GM12865 (cell line): ENCODE results near the gene ACTG1.
A peak's percentile ranks its signal among the peaks of the same experiment; 100 is the strongest.

ENCODE experiments used
- DNase-seq: peaks from one replicate; pipeline ENCODE4 v3.0.0; 2010; ENCODE audit warnings: low read depth
- H3K4me3 ChIP-seq: 2 replicates; pipeline ENCODE4 v1.5.1; 2011; ENCODE audit warnings: mild to moderate bottlenecking, low read depth, low read length, control low read depth
- CTCF ChIP-seq: IDR thresholded peaks from 2 replicates; pipeline ENCODE4 v1.5.1; 2011; ENCODE audit warnings: low read length, control low read depth, low read depth, inconsistent platforms; ENCODE audit not compliant: insufficient read depth; ENCODE audit errors: missing control alignments

Gene ACTG1

GRCh38 chr17:81524039-81524864 lies 11.7 kb upstream of the ACTG1 start:
- no peak for TF ChIP-seq CTCF
- H3K4me3 ChIP-seq = no peak overlapping the region
- no peak for DNase-seq

- DNase-seq = no peak
- TF ChIP-seq CTCF = no peak
- H3K4me3 ChIP-seq = no peak overlapping the region
Observed at GRCh38 chr17:81523402-81524038, 10.9 kb upstream of the ACTG1 start.

- no peak overlapping the region for H3K4me3 ChIP-seq
- peak; percentile 36 for TF ChIP-seq CTCF
- peak; percentile 62 for DNase-seq
Observed at GRCh38 chr17:81522491-81523401, 10.1 kb upstream of the ACTG1 start.

- peak overlapping the region; percentile 90 for H3K4me3 ChIP-seq
- no peak for TF ChIP-seq CTCF
- DNase-seq = peak; percentile 34
Observed at GRCh38 chr17:81520021-81520901, 7.7 kb upstream of the ACTG1 start.

- TF ChIP-seq CTCF = peak; percentile 61
- peak; percentile 81 for DNase-seq
- H3K4me3 ChIP-seq = peak overlapping the region; percentile 90
Observed at GRCh38 chr17:81519284-81520020, 6.9 kb upstream of the ACTG1 start.
